GM12878 (cell line): Measurements from ENCODE around the gene DIAPH2. TPM values are rescaled to one million over a fixed set of nuclear protein-coding genes. Genes with fewer than 3 reads are reported as not detected.

ENCODE experiments used
- ATAC-seq: fragments of 200-7000 bp; cut with Tn5 transposase; 3 replicates; pipeline ENCODE4 v1.9.1; 2020; ENCODE audit warnings: mild to moderate bottlenecking, moderate library complexity
- BruUV-seq: library from RNA; stranded (reverse); fragments of 400-500 nt; replicated peaks from 2 replicates; lab custom pipeline; 2021; lab: Mats Ljungman, UMichigan
- CTCF ChIA-PET: fragments of 300-600 bp; sonication (Branson Sonifier 250); formaldehyde crosslinking; extraction: SDS; loops from one replicate; lab custom pipeline; 2021; ENCODE audit warnings: inconsistent platforms; lab: Yijun Ruan, JAX
- POLR2A ChIA-PET: fragments of 350-600 bp; formaldehyde crosslinking; extraction: SDS; loops from one replicate; lab custom pipeline; 2021; ENCODE audit warnings: inconsistent platforms; lab: Charles Lee
- RAD21 ChIA-PET: fragments of 300-600 bp; sonication (Branson Sonifier 250); formaldehyde crosslinking; loops from one replicate; lab custom pipeline; 2023; ENCODE audit warnings: antibody characterized with exemption; ENCODE audit not compliant: unreplicated experiment; lab: Charles Lee
- SMC1A ChIA-PET: fragments of 300-600 bp; sonication (Branson Sonifier 250); formaldehyde crosslinking; loops from one replicate; lab custom pipeline; 2023; ENCODE audit not compliant: unreplicated experiment, uncharacterized antibody; lab: Charles Lee
- DNase-seq: peaks from one replicate; pipeline ENCODE4 v3.0.0-alpha.2; 2011; ENCODE audit warnings: low read depth, low spot score
- FAIRE-seq: peaks from 3 replicates; lab custom pipeline; 2011; peaks lifted over from hg19 to GRCh38; lab: Jason Lieb, UNC
- H2AFZ ChIP-seq: 2 replicates; pipeline ENCODE4 v1.6.0; 2011; ENCODE audit warnings: low read depth, low read length, control low read depth; ENCODE audit not compliant: control insufficient read depth
- H3K27ac ChIP-seq: 2 replicates; pipeline ENCODE4 v1.5.1; 2011; ENCODE audit warnings: control low read depth; ENCODE audit not compliant: control insufficient read depth, insufficient read depth
- H3K27me3 ChIP-seq, 2 experiments: replicated peaks in 1 of 2; 2 replicates each; pipeline versions ENCODE4 v1.6.0 to v1.6.1; 2011; ENCODE audit warnings: low read length in 1 of 2; ENCODE audit not compliant: control insufficient read depth in 2 of 2, insufficient read depth in 2 of 2
- H3K36me3 ChIP-seq, 2 experiments: 2 replicates each; pipeline ENCODE4 v1.5.1; 2011; ENCODE audit warnings: low read length in 1 of 2; ENCODE audit not compliant: control insufficient read depth in 2 of 2, insufficient read depth in 2 of 2
- H3K4me1 ChIP-seq: 2 replicates; pipeline ENCODE4 v1.6.1; 2011; ENCODE audit warnings: mild to moderate bottlenecking, low read length, moderate library complexity, mixed read lengths; ENCODE audit not compliant: control insufficient read depth, insufficient read depth
- H3K4me2 ChIP-seq: 2 replicates; pipeline ENCODE4 v1.6.0; 2011; ENCODE audit warnings: control low read depth; ENCODE audit not compliant: control insufficient read depth, insufficient read depth
- H3K4me3 ChIP-seq: fragments of 200-600 bp; sonication (generic); 2 replicates; pipeline ENCODE4 v1.5.1; 2016
- H3K79me2 ChIP-seq: 2 replicates; pipeline ENCODE4 v1.6.0; 2011; ENCODE audit warnings: low read length; ENCODE audit not compliant: control insufficient read depth, insufficient read depth
- H3K9ac ChIP-seq: 2 replicates; pipeline ENCODE4 v1.8.0; 2011; ENCODE audit warnings: low read length, control low read depth, mixed read lengths; ENCODE audit not compliant: control insufficient read depth, insufficient read depth
- H3K9me3 ChIP-seq: replicated peaks from 3 replicates; pipeline ENCODE4 v1.5.1; 2011; ENCODE audit warnings: mild to moderate bottlenecking, low read length; ENCODE audit not compliant: control insufficient read depth, insufficient read depth
- H4K20me1 ChIP-seq: 2 replicates; pipeline ENCODE4 v1.6.0; 2011; ENCODE audit not compliant: control insufficient read depth, insufficient read depth
- E2F4 ChIP-seq: IDR thresholded peaks from 2 replicates; pipeline ENCODE4 v1.6.1; 2012; ENCODE audit warnings: low read depth, low read length, improper control_type of control experiment
- EP300 ChIP-seq, 2 experiments: fragments of 150-350 bp in 1 of 2; IDR thresholded peaks; 2 replicates each; pipeline ENCODE4 v1.6.1; 2011 to 2012; ENCODE audit warnings: low read depth in 2 of 2, low read length in 2 of 2, borderline replicate concordance in 1 of 2, improper control_type of control experiment in 1 of 2, inconsistent platforms in 1 of 2; ENCODE audit not compliant: control insufficient read depth in 1 of 2
- ESRRA ChIP-seq: IDR thresholded peaks from 2 replicates; pipeline ENCODE4 v1.6.1; 2012; ENCODE audit warnings: mild to moderate bottlenecking, low read length, improper control_type of control experiment
- ZNF274 ChIP-seq: IDR thresholded peaks from one replicate; pipeline ENCODE4 v1.8.0; 2011; ENCODE audit not compliant: insufficient read length, insufficient read depth
- WGBS: methylation state at CpG from one replicate; pipeline ENCODE4 v1.1.6; 2016; ENCODE audit warnings: low lambda C conversion rate; ENCODE audit not compliant: insufficient replicate concordance, insufficient coverage; ENCODE audit errors: missing lambda C conversion rate; 5-methylcytosine and 5-hydroxymethylcytosine counted together
- in situ Hi-C: fragments of 300-500 bp; cut with MboI; formaldehyde crosslinking; loops from 9 replicates; pipeline ENCODE4 v1.14.3; 2018; ENCODE audit warnings: mixed read lengths
- intact Hi-C: fragments of 100-400 bp; cut with micrococcal nuclease; formaldehyde crosslinking; loops from one replicate; pipeline ENCODE4 v1.14.2; 2022; ENCODE audit not compliant: unreplicated experiment
- polyA plus RNA-seq, 11 experiments: library from polyadenylated mRNA; depleted of rRNA in 4 of 11; unstranded in 6 of 11; stranded (reverse) in 5 of 11; fragments of >200 nt; fragmentation: Nextera tagmentation in 4 of 11; fragmentation: Illumina TruSeq in 1 of 11; extraction: Ambion mirVana in 4 of 11; extraction: Trizol in 1 of 11; gene quantifications; 1 replicate in 1 of 11; 2 replicates in 10 of 11; pipeline versions ENCODE4 v1.2.1 to v1.2.3, GENCODE V29; 2011 to 2016; ENCODE audit warnings: inconsistent platforms in 2 of 11, missing spikeins in 2 of 11, low read depth in 1 of 11
- total RNA-seq, 4 experiments: library from RNA; depleted of rRNA in 3 of 4; stranded (reverse); fragments of >200 nt in 3 of 4; fragmentation: Illumina TruSeq in 1 of 4; extraction: Trizol in 1 of 4; gene quantifications; 2 replicates each; pipeline versions ENCODE4 v1.2.1 to v1.2.3, GENCODE V29; 2013 to 2021

DIAPH2 gene
- total and polyA plus RNA-seq, 10 of the 15 experiments (the other 5 are each of a cell fraction or from before 2014, with no cell fraction given) = 2.2 to 16.6 (median 8.8) TPM

DNA sequence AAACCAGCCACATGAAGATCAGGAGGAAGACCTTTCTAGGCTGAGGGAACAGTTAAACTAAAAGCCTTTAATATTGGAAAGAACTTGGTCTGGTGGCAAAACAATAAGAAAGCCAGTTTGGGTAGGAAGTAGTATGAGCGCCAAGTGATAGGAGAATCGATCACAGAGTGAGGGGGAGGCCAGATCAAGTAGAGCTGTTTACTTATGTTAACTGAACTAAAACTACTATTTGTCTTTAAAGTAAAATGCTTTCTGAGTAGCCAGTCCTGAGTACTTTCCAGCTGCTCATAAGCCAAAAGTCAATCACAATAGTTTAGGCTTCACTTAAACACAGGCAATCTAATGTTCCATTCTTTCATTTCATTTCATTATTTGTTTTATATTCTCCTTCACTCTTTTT is 136.3 kb downstream of the DIAPH2 start:
- SMC1A ChIA-PET = interaction anchor here (0.7 to 0.9 kb wide), 3 partner anchors 12 to 56 kb away, joined by 3 read pairs; no protein-coding TSS in a partner anchor

DNA sequence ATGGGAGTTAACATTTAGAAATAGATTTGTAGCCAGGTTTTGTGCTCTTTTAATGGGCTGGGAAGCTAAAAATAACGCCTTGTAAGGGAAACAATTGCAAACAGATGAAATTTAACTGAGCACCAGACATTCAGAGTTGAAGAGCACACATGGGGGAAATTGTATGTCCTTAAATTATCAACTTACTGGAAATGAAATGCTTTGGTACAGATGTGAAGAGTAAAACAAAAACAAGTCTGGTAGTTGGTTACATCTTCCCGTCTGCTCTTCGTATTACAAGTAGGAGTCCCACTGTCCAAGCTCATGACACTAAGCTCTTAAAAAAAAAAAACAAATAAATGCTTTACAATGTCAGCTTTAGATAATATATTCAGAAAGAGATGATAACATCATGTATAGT is 139.5 kb downstream of the DIAPH2 start:
- TF ChIP-seq EP300 (IDR thresholded peaks at IDR 0.05; ENCODE audit: borderline replicate concordance in 1 of 2, control insufficient read depth in 1 of 2, low read depth in 2 of 2, low read length in 2 of 2) = no peak
- no peak for TF ChIP-seq ZNF274
- TF ChIP-seq ESRRA = no peak
- ChIA-PET POLR2A (no interaction called here), CTCF (no interaction called here), SMC1A (interaction anchor here (1.5 kb wide), 1 partner anchor 32 kb away, joined by 4 read pairs; no protein-coding TSS in a partner anchor), RAD21 (no interaction called here)
- no peak for FAIRE-seq
- Histone ChIP-seq H3K4me2 (no peak overlapping the region), H3K9ac (no peak overlapping the region), H3K27ac (no peak overlapping the region), H3K79me2 (no peaks in the 10 kb centered on the region), H3K4me3 (no peak overlapping the region), H2AFZ (no peak overlapping the region), H3K4me1 (no peaks in the 10 kb centered on the region), H3K36me3 (no peaks in the 10 kb centered on the region), H3K27me3 (no peaks in the 10 kb centered on the region), H3K9me3 (no peaks in the 10 kb centered on the region), H4K20me1 (no peaks in the 10 kb centered on the region)
- DNase-seq = no peak
- ATAC-seq = no peak
- WGBS = 65% methylated on average over 3 of the region's 3 CpGs
- in situ Hi-C loops = no loop called here
- BruUV-seq = no TSS peak
- intact Hi-C loops = no loop called here

More for the DNA sequence above, 136.3 kb downstream of the DIAPH2 start:
- H3K9ac ChIP-seq = no peak overlapping the region
- H4K20me1 ChIP-seq = no peaks in the 10 kb centered on the region
- no peaks in the 10 kb centered on the region for H3K27me3 ChIP-seq
- no peak overlapping the region for H3K4me2 ChIP-seq
- DNase-seq (no peak), ATAC-seq (no peak), FAIRE-seq (no peak)
- no peaks in the 10 kb centered on the region for H3K79me2 ChIP-seq
- 65% methylated on average over 2 of the region's 2 CpGs for WGBS
- no peaks in the 10 kb centered on the region for H3K4me1 ChIP-seq
- ChIA-PET CTCF (no interaction called here), POLR2A (no interaction called here), RAD21 (no interaction called here)
- intact Hi-C loops = no loop called here
- no peak overlapping the region for H2AFZ ChIP-seq
- H3K9me3 ChIP-seq = no peaks in the 10 kb centered on the region
- in situ Hi-C loops = no loop called here
- H3K36me3 ChIP-seq = no peaks in the 10 kb centered on the region
- H3K27ac ChIP-seq = no peak overlapping the region
- H3K4me3 ChIP-seq = no peak overlapping the region
- BruUV-seq = no TSS peak
- no peak for TF ChIP-seq E2F4
